ENCODE measurements around the gene ATF7. TPM values are rescaled to one million over a fixed set of nuclear protein-coding genes. Genes with fewer than 3 reads are reported as not detected.

ATF7 gene
- total RNA-seq, 1 donor from 2014 or later = 42.2 TPM

DNA sequence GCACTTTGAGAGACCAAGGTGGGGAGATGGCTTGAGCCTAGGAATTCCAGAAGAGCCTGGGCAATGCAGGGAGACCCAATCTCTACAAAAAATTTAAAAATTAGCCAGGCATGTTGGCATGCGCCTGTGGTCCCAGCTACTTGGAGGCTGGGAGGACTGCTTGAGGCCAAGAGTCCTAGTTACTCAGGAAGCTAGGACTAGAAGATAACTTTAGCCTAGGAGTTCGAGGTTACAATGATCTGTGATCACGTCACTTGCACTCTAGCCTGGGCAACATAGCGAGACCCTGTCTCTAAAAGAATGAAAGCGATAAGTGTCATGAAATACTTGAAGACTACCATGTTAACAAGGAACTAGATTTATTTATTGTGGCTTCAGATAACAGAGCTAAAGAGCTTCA is 3.5 kb downstream of the ATF7 start:
- Mint-ChIP-seq H3K27me3 (no peaks in the 10 kb centered on the region), H3K36me3 (peaks cover 8% of the 10 kb centered on the region), H3K9me3 (no peaks in the 10 kb centered on the region), H3K4me1 (ENCODE audit: unreplicated experiment) (peaks cover 38% of the 10 kb centered on the region), H3K4me3 (no peak overlapping the region), H3K27ac (no peak overlapping the region)
- no peak for DNase-seq (ENCODE audit: extremely low spot score, unreplicated experiment)
- TF ChIP-seq, protein P1, sequence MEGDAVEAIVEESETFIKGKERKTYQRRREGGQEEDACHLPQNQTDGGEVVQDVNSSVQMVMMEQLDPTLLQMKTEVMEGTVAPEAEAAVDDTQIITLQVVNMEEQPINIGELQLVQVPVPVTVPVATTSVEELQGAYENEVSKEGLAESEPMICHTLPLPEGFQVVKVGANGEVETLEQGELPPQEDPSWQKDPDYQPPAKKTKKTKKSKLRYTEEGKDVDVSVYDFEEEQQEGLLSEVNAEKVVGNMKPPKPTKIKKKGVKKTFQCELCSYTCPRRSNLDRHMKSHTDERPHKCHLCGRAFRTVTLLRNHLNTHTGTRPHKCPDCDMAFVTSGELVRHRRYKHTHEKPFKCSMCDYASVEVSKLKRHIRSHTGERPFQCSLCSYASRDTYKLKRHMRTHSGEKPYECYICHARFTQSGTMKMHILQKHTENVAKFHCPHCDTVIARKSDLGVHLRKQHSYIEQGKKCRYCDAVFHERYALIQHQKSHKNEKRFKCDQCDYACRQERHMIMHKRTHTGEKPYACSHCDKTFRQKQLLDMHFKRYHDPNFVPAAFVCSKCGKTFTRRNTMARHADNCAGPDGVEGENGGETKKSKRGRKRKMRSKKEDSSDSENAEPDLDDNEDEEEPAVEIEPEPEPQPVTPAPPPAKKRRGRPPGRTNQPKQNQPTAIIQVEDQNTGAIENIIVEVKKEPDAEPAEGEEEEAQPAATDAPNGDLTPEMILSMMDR (conservative IDR thresholded peaks at IDR 0.05) = no peak

DNA sequence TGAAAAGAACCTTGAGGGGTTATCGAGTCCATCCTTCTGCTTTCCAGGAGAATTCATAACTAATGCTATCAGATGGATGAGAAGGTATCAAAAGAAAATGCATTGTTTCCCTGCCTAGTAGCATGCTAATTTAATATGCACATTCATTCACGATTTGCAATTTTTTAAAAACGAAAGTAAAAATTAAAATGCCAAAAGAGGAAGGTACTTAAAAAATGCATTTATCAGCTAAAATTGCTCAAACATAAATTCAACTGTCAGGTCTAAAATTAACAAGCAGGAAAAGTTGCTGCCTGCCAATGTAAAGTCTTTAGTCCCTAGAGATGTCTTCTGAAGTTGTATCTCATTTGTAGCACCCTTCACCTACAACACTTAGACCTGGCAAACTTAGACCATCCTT is 7.9 kb downstream of the ATF7 start:
- TF ChIP-seq, protein P1 (conservative IDR thresholded peaks at IDR 0.05) = no peak
- no peaks in the 10 kb centered on the region for H3K27me3 Mint-ChIP-seq

DNA sequence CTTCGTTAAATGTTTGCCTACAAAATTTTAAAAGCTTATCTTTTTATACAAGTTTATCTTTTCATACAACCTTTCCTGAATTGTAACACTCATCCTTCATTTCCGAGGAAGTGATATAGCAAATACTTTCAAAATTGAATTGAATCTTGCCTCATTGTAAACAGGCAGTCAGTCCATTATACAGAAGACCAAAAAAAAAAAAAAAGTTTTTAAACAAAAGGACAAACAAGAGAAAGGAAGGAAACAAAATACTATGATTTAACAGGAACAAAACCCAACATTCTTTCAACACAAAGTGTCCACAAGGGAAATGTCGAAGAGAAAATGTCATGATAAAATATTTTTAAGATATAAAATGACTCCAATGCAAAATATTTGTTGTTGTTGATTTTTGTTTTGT is 8.5 kb downstream of the ATF7 start:
- H3K4me3 Mint-ChIP-seq = no peak overlapping the region
- TF ChIP-seq, protein P1 (conservative IDR thresholded peaks at IDR 0.05) = no peak
- H3K36me3 Mint-ChIP-seq = peaks cover 7% of the 10 kb centered on the region
- no peak for DNase-seq (ENCODE audit: extremely low spot score, unreplicated experiment)
- H3K27me3 Mint-ChIP-seq = no peaks in the 10 kb centered on the region
- peaks cover 11% of the 10 kb centered on the region for H3K4me1 Mint-ChIP-seq (ENCODE audit: unreplicated experiment)
- H3K9me3 Mint-ChIP-seq = no peaks in the 10 kb centered on the region
- peak overlapping the region; percentile 37 for H3K27ac Mint-ChIP-seq

More for the DNA sequence above, 7.9 kb downstream of the ATF7 start:
- no peak for DNase-seq (ENCODE audit: extremely low spot score, unreplicated experiment)
- H3K9me3 Mint-ChIP-seq = no peaks in the 10 kb centered on the region
- H3K27ac Mint-ChIP-seq = peak overlapping the region; percentile 37
- peaks cover 11% of the 10 kb centered on the region for H3K4me1 Mint-ChIP-seq (ENCODE audit: unreplicated experiment)
- no peak overlapping the region for H3K4me3 Mint-ChIP-seq
- H3K36me3 Mint-ChIP-seq = peaks cover 7% of the 10 kb centered on the region

DNA sequence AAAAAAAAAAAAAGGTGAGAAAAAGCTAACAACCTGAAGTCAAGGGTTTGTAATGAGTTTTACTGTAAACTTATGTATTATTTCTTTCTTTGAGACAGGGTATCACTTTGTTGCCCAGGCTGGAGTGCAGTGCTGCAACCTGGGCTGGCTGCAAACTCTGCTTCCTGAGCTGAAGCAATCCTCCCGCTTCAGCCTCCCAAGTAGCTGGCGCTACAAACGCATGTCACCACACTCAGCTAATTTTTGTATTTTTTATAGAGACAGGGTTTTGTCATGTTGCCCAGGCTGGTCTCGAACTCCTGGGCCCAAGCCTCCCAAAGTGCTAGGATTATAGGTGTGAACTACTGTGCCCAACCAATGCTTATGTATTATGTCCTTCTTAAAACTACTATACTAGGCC is 9.2 kb downstream of the ATF7 start:
- Mint-ChIP-seq H3K27ac (no peak overlapping the region), H3K4me3 (no peak overlapping the region), H3K4me1 (ENCODE audit: unreplicated experiment) (peaks cover 11% of the 10 kb centered on the region), H3K27me3 (no peaks in the 10 kb centered on the region), H3K9me3 (no peaks in the 10 kb centered on the region), H3K36me3 (peaks cover 7% of the 10 kb centered on the region)
- DNase-seq (ENCODE audit: extremely low spot score, unreplicated experiment) = no peak
- TF ChIP-seq, protein P1 (conservative IDR thresholded peaks at IDR 0.05) = no peak

DNA sequence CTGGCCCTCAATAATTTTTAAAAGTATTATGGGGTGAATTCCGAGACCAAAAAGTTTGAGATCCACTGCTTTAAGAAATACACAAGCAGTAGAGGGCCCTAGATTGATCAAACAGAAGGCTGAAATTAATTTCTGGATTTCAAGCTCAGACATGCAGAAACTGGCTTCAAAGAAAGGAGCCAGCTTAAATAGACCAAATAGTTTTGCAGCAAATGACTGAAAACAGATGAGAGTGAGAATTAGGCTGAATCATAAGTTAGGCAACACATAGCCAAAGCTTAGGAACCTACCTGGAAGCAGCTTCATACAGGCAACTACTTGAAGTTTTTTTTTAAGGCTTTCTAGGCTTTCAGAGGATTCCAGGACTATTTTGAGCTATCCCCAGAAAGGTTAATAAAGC is 12.4 kb downstream of the ATF7 start:
- no peaks in the 10 kb centered on the region for H3K9me3 Mint-ChIP-seq
- H3K4me3 Mint-ChIP-seq = no peak overlapping the region
- TF ChIP-seq, protein P1 (conservative IDR thresholded peaks at IDR 0.05) = no peak
- no peak for DNase-seq (ENCODE audit: extremely low spot score, unreplicated experiment)
- peaks cover 7% of the 10 kb centered on the region for H3K36me3 Mint-ChIP-seq
- H3K4me1 Mint-ChIP-seq (ENCODE audit: unreplicated experiment) = peaks cover 11% of the 10 kb centered on the region
- H3K27ac Mint-ChIP-seq = no peak overlapping the region
- H3K27me3 Mint-ChIP-seq = no peaks in the 10 kb centered on the region

DNA sequence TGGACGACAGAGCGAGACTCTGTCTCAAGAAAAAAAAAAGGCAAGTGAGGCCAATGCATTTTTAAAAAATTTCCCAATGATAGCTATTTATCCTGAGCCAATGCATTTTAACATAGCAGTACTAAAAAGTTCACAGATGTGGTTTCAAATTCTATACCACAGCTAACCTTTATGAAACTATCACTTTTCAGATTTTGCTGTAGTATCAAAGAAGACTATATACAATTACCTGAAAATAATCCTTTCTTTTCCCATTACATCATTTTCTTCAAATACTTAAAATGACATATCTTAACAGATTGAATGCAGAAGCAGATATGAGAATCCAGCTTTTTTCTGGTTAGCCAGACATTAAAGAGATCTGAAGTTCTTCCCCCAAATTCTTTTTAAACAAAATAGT is 13.2 kb downstream of the ATF7 start:
- Mint-ChIP-seq H3K4me1 (ENCODE audit: unreplicated experiment) (peaks cover 4% of the 10 kb centered on the region), H3K27me3 (no peaks in the 10 kb centered on the region), H3K9me3 (no peaks in the 10 kb centered on the region), H3K36me3 (peaks cover 3% of the 10 kb centered on the region), H3K4me3 (no peak overlapping the region), H3K27ac (no peak overlapping the region)
- TF ChIP-seq, protein P1 (conservative IDR thresholded peaks at IDR 0.05) = no peak
- DNase-seq (ENCODE audit: extremely low spot score, unreplicated experiment) = no peak
